Measurements from ENCODE around the gene ETV1. TPM values are rescaled to one million over a fixed set of nuclear protein-coding genes. Genes with fewer than 3 reads are reported as not detected.
"Not testable (repeated sequence)": the region's sequence is repeated elsewhere in the genome, so short reads cannot be mapped to it uniquely, and the experiment has no call there.

ETV1 gene
- total RNA-seq, 1 donor from 2014 or later: 29.8 TPM

- intact Hi-C loops (cut with micrococcal nuclease): no loop called here
- no peak for DNase-seq
- no peak for ATAC-seq
Measured at GRCh38 chr7:13948019-13948801, 41.3 kb downstream of the ETV1 start.

DNA sequence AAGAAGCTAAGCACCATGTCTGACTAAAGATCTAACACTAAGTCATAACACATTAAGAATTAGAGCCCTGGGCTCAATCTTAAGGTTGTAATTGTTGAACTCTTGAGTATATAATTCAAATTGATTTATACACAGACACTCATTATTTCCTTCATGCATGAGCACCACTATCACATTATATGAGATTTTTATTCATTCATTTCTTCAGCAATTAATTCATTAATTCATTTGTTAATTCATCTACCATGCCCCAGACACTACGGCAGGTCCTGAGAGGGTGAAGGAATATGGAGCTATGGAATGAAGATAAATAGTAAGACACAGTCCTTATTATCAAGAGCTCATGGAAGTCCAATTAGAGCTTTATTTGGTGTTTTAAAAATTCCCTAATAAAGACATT is 41.9 kb downstream of the ETV1 start:
- intact Hi-C loops (cut with micrococcal nuclease): no loop called here
- ATAC-seq: no peak
- no peak for DNase-seq

GRCh38 chr7:13946181-13946580 is 43.3 kb downstream of the ETV1 start:
- intact Hi-C loops (cut with micrococcal nuclease): no loop called here
- DNase-seq: no peak
- ATAC-seq: no peak

DNA sequence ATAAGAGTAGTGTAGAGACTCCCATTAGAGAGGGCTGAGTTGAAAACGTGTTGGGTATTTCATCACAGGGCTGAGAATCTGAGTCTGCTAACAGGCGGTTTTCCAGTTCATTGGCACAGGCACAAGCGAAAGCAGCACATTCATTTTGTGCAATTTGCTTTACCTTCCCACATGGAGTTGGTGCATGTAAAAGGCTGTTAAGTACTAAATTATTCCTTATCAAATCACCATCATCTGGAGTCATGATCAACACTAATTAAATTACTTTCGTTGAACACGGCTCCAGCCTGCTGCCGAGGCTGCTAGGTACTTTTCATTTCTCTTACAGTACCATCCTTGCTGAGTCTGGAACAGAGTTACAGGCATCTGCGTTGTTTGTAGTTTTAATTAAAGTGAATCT is 43.8 kb downstream of the ETV1 start:
- ATAC-seq: peak; percentile 57
- no peak for DNase-seq
- intact Hi-C loops (cut with micrococcal nuclease): no loop called here

GRCh38 chr7:13933536-13933935 is 55.9 kb downstream of the ETV1 start:
- DNase-seq: no peak
- ATAC-seq: no peak
- intact Hi-C loops (cut with micrococcal nuclease): no loop called here

GRCh38 chr7:13933091-13933490 is 56.4 kb downstream of the ETV1 start:
- ATAC-seq (no peak), DNase-seq (no peak)
- intact Hi-C loops (cut with micrococcal nuclease): no loop called here

- intact Hi-C loops (cut with micrococcal nuclease): no loop called here
- DNase-seq (no peak), ATAC-seq (no peak)
Measured at GRCh38 chr7:13932131-13932530, 57.3 kb downstream of the ETV1 start.

DNA sequence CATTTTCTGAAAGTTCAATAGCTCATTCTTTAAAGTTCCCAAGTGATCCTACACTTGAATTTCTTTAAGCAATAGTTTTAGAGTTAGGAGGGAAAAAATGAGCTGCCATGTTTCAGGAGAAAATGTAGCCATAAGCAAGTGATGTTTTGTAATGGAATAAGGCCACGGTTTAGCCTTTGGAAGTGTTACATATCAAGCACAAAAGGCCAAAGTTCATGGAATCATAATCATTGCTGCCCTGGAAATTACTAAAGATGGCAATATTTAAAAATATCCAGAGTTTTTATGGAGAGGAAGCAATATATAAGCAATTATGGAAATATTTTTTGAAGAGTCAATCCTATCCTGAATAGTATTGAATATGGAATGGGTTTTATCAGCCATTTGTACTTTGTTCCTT is 68.4 kb downstream of the ETV1 start:
- intact Hi-C loops (cut with micrococcal nuclease): no loop called here
- DNase-seq (no peak), ATAC-seq (no peak)

GRCh38 chr7:13920053-13920697 is 69.3 kb downstream of the ETV1 start:
- ATAC-seq: peak; percentile 68
- no peak for DNase-seq
- intact Hi-C loops (cut with micrococcal nuclease): no loop called here

- intact Hi-C loops (cut with micrococcal nuclease); DNase-seq; ATAC-seq: not testable (repeated sequence)
Measured at GRCh38 chr7:13918333-13918732, 71.1 kb downstream of the ETV1 start.

DNA sequence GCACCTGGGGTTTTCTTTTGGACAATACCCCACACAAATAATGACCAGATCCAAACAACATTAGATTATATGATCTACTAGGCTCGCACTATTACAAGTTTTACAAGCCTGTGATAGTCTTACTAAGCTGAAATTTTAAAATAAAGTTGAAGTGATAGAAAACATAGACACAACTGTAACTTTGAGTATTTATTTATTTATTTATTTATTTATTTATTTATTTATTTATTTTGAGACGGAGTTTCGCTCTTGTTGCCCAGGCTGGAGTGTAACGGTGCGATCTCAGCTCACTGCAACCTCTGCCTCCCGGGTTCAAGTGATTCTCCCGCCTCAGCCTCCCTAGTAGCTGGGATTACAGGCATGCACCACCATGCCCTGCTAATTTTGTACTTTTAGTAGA is 72.4 kb downstream of the ETV1 start:
- intact Hi-C loops (cut with micrococcal nuclease); ATAC-seq; DNase-seq: not testable (repeated sequence)

- ATAC-seq: no peak
- intact Hi-C loops (cut with micrococcal nuclease): no loop called here
- DNase-seq: no peak
Measured at GRCh38 chr7:13915891-13916290, 73.6 kb downstream of the ETV1 start.

DNA sequence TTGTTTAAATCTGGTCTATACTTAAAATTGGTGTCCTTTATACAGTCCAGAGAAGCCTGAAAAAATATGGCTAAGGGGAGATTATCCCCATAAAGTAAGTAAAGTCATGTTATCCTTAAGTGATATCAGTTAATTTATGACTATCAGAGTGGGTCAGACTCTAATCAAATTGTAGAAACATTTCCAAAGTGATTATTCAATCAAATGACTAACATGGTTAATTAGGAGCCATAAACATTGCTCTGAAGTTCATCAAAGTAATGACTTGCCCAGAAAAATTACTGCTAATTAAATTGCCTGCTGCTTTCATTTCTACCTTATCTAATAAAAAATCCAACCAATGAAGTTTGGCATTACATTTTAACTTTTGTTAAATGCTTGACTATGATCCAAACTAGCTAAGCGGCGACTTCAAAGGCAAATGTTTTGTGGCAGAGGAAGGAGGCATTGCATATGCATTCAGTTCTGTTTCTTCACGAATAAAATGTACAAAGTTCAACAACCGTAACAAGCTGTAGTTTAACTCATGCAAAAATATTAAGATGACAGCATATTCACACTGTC is 76.7 kb downstream of the ETV1 start:
- DNase-seq (no peak), ATAC-seq (no peak)
- intact Hi-C loops (cut with micrococcal nuclease): no loop called here

- no peak for ATAC-seq
- intact Hi-C loops (cut with micrococcal nuclease): no loop called here
Measured at GRCh38 chr7:13911909-13912308, 77.6 kb downstream of the ETV1 start.

DNA sequence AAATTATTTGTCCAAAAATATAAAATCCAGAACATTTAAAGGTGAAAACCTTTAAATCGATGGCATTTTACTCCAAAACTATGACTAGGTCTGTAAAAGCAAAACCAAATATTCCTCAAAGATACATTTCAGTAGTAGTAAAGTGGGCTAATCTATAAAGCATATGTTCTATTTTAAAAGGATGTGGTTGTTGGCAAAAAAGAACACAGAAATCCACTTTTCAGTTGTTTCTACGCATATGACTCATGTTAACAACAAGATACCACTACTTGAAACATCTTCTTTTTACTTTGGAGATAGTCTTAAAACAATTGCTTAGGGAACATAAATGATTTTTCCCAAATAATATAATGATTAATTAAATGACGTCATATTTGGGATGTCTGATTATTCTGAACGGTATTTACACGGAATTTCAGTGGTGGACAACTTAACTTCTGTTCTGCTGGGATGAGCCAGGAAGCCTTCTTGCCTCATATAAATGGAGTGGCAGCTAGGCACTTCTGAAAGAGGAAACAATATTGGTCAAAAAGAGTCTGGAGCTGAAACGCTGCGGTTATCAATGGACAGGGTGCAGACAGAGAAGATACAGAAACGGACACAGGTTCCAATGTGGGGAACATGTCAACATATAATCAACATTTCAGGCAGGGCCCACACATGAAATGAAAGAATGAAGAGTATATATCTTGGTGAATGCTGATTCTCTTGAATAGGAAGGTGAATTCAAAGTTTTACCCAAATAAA is 78.5 kb downstream of the ETV1 start:
- intact Hi-C loops (cut with micrococcal nuclease): no loop called here
- ATAC-seq (no peak), DNase-seq (no peak)

More at GRCh38 chr7:13911909-13912308, 77.6 kb downstream of the ETV1 start:
- DNase-seq: no peak

- no peak for ATAC-seq
- intact Hi-C loops (cut with micrococcal nuclease): no loop called here
Measured at GRCh38 chr7:13908667-13909397, 80.6 kb downstream of the ETV1 start.

DNA sequence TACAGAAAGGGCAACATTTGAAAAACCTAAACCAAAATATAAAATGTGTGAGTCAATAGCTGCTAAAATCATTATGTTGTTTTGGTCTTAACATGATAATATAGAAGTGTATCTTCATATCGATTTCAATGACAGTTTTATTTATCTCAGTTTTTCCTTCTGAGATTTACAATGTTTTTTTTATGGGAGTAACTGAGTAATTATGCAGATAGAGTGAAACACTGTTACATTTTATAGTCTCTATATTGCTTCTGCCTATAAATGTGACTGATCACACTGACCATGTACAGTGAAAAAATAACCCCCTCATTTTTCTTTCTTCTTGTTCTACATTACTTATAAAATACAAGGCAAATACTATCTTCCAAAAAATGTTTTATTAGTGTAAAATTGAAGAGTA is 81.6 kb downstream of the ETV1 start:
- ATAC-seq: no peak

More at GRCh38 chr7:13908667-13909397, 80.6 kb downstream of the ETV1 start:
- DNase-seq: no peak

GRCh38 chr7:13904689-13905088 is 84.8 kb downstream of the ETV1 start:
- ATAC-seq (no peak), DNase-seq (no peak)
- intact Hi-C loops (cut with micrococcal nuclease): no loop called here

More for the DNA sequence above, 81.6 kb downstream of the ETV1 start:
- intact Hi-C loops (cut with micrococcal nuclease): no loop called here
- DNase-seq: no peak

DNA sequence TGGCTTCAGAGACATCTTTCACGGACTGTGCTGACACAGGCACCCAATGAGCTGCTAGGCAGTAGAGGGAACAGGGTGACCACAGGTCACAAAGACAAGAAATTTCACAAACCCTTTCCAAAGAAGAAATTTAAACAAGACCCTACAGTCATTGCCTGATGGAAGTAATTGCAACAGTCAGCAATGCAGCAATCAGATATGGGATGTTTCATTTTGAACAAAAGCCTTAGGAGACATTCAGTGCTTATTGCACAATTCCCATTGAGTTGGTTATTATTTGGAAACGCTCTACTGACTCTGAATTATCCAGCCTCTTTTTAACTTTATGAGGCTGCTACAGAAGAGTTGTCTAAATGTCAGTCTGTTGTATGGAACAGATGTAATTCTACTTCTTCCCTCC is 85.5 kb downstream of the ETV1 start:
- peak; percentile 61 for ATAC-seq

More for the DNA sequence above, 85.5 kb downstream of the ETV1 start:
- intact Hi-C loops (cut with micrococcal nuclease): no loop called here
- DNase-seq: no peak

All from left ventricle myocardium superior (tissue), 1 donor.